ENCODE results near the gene EN1. TPM values are rescaled to one million over a fixed set of nuclear protein-coding genes. Genes with fewer than 3 reads are reported as not detected.

EN1 gene
- total RNA-seq, 1 experiment from 2014 or later = not detected

DNA sequence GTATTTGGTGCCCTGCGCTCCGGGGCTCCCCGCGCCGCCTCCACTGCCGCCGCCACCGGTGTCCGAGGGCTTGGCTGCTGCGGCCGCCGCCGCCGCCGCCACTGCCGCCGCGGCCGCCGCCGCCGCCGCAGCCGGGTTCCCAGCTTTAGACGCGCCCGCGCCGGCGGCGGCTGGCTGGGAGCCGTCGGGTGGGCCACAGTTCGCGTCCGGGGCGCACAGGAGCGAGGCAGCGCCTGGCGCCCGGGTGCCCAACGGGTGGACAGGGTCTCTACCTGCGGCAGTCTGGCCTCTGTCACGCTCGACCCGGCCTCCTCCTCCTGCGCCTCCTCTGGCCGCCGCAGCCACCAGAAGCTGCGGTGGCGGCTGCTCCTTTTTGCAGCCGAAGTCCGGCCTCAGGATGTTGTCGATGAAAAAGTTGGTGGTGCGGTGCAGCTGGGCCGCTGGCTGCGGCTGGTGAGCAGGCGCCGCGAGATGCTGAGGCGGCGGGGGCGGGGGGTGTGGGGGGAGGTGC is 951 bp downstream of the EN1 start:
- intact Hi-C loops (cut with micrococcal nuclease) = no loop called here
- Histone ChIP-seq H3K4me2 (ENCODE audit: low read length) (no peak overlapping the region), H3K9me2 (ENCODE audit: insufficient read depth) (no peaks in the 10 kb centered on the region), H4K20me1 (ENCODE audit: insufficient read depth) (no peaks in the 10 kb centered on the region), H3K27me3 (ENCODE audit: insufficient read depth, low read length) (no peaks in the 10 kb centered on the region), H2AFZ (ENCODE audit: low read depth, low read length, poor library complexity, severe bottlenecking) (no peak overlapping the region), H3K4me3 (replicated peaks in 1 of 2; ENCODE audit: low read depth in 1 of 2, low read length in 2 of 2) (no peak overlapping the region), H3K9ac (ENCODE audit: low read length) (no peak overlapping the region), H3K9me3 (ENCODE audit: control insufficient read depth in 1 of 2, insufficient read depth in 1 of 2, low read depth in 1 of 2, low read length in 2 of 2) (no peaks in the 10 kb centered on the region), H3K36me3 (ENCODE audit: control insufficient read depth in 1 of 2, insufficient read depth in 2 of 2, low read length in 2 of 2) (no peaks in the 10 kb centered on the region), H3K27ac (ENCODE audit: low read depth, low read length) (no peak overlapping the region), H3K4me1 (ENCODE audit: control insufficient read depth in 1 of 2, insufficient read depth in 2 of 2, low read length in 2 of 2) (no peaks in the 10 kb centered on the region), H3K79me2 (ENCODE audit: insufficient read depth, low read length) (no peaks in the 10 kb centered on the region)
- RAD21 ChIA-PET (ENCODE audit: low non-redundant PET in 1 of 2, low total read pairs in 2 of 2, uncharacterized antibody in 2 of 2, unreplicated experiment in 2 of 2) = no interaction called here
- DNase-seq (ENCODE audit: low read depth, low spot score) (no peak), ATAC-seq (no peak)
- CTCF ChIA-PET = no interaction called here
- TF ChIP-seq ELF1 (IDR thresholded peaks at IDR 0.05; ENCODE audit: borderline replicate concordance, low read depth) (no peak), ZFX (IDR thresholded peaks at IDR 0.05) (no peak)
- POLR2A ChIA-PET = no interaction called here
- no TSS peak for BruUV-seq (replicated peaks)

DNA sequence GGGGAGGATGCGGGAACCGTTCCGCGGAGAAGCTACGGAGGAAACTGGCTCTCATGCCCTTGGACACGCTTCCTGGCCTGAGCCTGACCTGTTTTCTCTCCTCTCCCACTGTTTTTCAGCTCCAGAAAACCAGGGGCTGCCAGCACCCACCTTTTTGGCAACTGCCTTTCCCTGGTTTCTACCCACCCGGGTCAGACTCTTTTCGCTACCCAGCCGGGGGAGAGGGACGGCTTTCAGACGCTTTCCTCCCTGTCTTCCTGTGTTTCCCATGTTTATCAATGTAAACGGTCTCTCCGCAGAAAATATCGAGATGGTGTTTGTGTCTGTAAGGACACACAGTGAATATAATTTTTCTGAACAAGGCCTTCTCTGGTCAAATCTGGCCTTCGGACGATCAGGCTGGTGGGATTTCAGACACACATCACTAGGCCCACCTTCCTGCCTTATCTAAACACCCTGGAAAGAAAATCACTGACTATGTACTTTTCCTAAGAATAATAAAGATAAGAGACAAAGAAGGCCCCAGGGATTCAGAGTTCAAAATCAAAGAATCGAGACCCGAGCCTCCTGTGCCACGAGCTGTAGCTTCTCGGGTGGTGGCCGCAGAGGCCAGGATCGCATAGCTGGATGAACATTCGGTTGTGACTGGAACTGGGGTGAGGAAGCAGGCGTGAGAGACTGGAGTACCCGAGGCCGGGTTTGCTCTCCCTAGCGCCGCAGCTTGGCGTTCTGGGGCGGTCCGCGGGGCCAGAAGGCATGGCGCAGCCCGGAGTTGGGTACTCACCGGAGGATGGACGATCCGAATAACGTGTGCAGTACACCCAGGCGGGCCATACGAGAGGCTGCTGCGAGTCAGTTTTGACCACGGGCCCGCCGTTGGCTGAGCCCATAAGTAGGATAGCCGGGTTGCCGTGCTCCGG is 1.7 kb downstream of the EN1 start:
- Histone ChIP-seq H3K9me2 (ENCODE audit: insufficient read depth) (no peaks in the 10 kb centered on the region), H3K27me3 (ENCODE audit: insufficient read depth, low read length) (no peaks in the 10 kb centered on the region), H2AFZ (ENCODE audit: low read depth, low read length, poor library complexity, severe bottlenecking) (no peak overlapping the region), H3K9ac (ENCODE audit: low read length) (no peak overlapping the region), H3K4me1 (ENCODE audit: control insufficient read depth in 1 of 2, insufficient read depth in 2 of 2, low read length in 2 of 2) (no peaks in the 10 kb centered on the region), H3K36me3 (ENCODE audit: control insufficient read depth in 1 of 2, insufficient read depth in 2 of 2, low read length in 2 of 2) (no peaks in the 10 kb centered on the region), H3K4me3 (replicated peaks in 1 of 2; ENCODE audit: low read depth in 1 of 2, low read length in 2 of 2) (no peak overlapping the region), H3K9me3 (ENCODE audit: control insufficient read depth in 1 of 2, insufficient read depth in 1 of 2, low read depth in 1 of 2, low read length in 2 of 2) (no peaks in the 10 kb centered on the region), H4K20me1 (ENCODE audit: insufficient read depth) (no peaks in the 10 kb centered on the region), H3K79me2 (ENCODE audit: insufficient read depth, low read length) (no peaks in the 10 kb centered on the region), H3K27ac (ENCODE audit: low read depth, low read length) (no peak overlapping the region), H3K4me2 (ENCODE audit: low read length) (no peak overlapping the region)
- BruUV-seq (replicated peaks) = no TSS peak
- intact Hi-C loops (cut with micrococcal nuclease) = no loop called here
- ChIA-PET RAD21 (ENCODE audit: low non-redundant PET in 1 of 2, low total read pairs in 2 of 2, uncharacterized antibody in 2 of 2, unreplicated experiment in 2 of 2) (no interaction called here), POLR2A (no interaction called here), CTCF (interaction anchor here (2.1 kb wide), 1 partner anchor 10 kb away, joined by 11 read pairs; no protein-coding TSS in a partner anchor)
- no peak for DNase-seq (ENCODE audit: low read depth, low spot score)
- TF ChIP-seq RAD21 (IDR thresholded peaks at IDR 0.05; ENCODE audit: low read depth) = no peak
- no peak for TF ChIP-seq SRF (IDR thresholded peaks at IDR 0.05; ENCODE audit: low read depth)
- no peak for TF ChIP-seq JUND (IDR thresholded peaks at IDR 0.05)
- no peak for TF ChIP-seq ZNF274 (IDR thresholded peaks at IDR 0.05; ENCODE audit: low read depth, low read length)
- TF ChIP-seq SIN3A (IDR thresholded peaks at IDR 0.05; ENCODE audit: low read depth) = no peak
- TF ChIP-seq POLR2A (IDR thresholded peaks at IDR 0.05; ENCODE audit: borderline replicate concordance, extremely low read depth, insufficient read depth, insufficient read length) = no peak
- TF ChIP-seq EZH2phosphoT487 (IDR thresholded peaks at IDR 0.05; ENCODE audit: borderline replicate concordance) = no peak
- ATAC-seq = no peak
